GM19043 (cell line): ENCODE results near the gene CDH13.

Experiments
- ATAC-seq: cut with Tn5 transposase; IDR thresholded peaks from one replicate; pipeline ENCODE4 v1.9.1; 2021; ENCODE audit warnings: low read depth; ENCODE audit not compliant: unreplicated experiment

Gene CDH13

DNA sequence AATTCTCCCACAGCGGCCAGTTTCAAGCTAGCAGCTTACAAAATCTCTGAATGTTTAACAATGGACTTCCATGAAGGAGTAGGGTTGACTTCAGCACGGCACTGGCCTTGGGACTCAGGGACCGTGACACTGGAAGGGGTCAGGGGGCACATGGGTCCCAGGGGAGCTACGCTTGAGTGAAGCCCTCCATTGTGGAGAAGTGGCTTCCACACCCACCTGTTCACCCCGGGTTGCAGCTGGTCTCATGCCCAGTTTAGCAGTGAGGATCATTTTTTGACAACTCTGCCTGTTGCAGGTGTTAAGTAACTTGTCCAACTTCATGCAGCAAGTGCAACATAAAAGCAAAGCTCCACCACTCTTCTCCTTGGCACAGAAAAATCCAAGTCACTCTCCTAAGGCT, 510.2 kb downstream of the CDH13 start:
- no peak for ATAC-seq

- no peak for ATAC-seq
Measured at GRCh38 chr16:83137326-83137781, 510.6 kb downstream of the CDH13 start.

DNA sequence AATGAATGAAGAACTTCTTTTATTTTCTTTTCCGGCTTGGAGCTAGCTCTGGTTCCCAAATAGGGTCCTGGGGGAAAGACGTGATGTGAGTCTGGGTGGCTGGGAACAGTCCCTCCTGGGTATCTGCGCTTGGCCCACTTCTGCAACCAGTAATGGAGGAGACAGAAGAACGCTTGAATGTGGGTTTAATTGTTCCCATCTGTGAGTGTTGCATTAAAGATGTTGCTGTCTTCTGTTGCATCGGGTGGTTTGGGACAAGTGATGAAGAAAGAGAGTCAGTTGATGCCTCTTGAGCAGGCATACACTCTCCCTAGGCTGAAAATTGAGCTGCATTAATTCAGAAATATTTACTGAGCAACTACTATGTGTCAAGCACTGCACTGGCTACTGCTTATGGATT, 511.1 kb downstream of the CDH13 start:
- no peak for ATAC-seq

GRCh38 chr16:83138512-83138911, 511.7 kb downstream of the CDH13 start:
- no peak for ATAC-seq

GRCh38 chr16:83138976-83139690, 512.4 kb downstream of the CDH13 start:
- no peak for ATAC-seq

DNA sequence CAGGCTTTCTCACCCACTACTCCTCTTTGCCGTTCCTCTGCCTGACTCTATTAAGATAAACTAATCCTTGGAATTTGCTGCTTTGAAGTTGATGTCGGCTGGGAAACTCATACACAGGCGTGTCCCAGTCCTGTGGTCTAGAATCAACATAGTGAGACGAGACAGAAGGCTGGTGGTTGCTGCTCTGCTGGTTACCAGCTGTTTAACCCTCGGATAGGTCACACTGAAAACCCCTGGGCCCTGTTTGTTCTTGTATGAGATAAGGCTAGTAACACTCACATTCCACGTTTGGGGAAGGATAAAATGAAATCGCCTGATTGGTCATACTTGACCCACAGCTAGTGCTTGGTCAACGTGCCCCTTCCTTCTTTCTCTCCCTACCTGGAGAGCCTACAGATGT, 517.0 kb downstream of the CDH13 start:
- no peak for ATAC-seq

DNA sequence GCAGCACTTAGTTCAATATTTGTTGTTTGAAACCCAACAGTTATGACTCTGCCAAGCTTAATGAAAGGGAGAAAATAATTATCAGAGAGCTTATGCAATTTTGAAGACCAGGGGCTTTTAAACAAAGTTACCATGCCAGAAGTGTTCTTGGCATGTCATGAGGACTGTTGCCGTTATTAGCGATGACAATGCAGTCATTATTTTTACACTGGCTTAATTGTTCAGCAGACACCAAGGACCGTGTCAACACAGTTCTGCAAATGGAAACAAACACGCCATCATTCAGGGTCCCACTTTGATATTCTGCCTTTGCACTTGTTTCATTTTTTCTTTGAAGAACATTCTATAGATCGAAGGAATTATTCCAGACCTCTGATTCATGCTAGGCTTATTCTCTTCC, 518.5 kb downstream of the CDH13 start:
- no peak for ATAC-seq

DNA sequence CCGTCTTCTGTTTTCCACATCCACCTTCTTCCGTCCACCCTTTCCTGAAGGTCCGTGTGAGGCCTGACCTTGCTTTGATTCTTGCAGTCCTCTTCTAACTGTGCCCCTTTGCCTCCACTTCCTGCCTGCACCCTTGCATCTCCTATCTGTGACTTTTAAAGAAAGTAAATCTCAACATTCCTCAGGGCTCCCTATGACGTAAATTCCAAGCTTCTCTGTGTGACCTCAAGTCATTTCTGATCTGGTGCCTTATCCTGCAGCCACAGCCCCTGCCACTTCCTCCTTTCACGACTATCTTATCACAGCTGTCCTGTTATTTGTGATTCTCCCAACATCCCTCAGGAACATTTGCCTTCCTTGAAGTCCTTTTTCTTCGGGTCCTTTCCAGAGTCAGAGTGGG, 520.5 kb downstream of the CDH13 start:
- no peak for ATAC-seq

GRCh38 chr16:83158320-83158957, 531.7 kb downstream of the CDH13 start:
- no peak for ATAC-seq

GRCh38 chr16:83159049-83159448, 532.3 kb downstream of the CDH13 start:
- ATAC-seq = no peak

DNA sequence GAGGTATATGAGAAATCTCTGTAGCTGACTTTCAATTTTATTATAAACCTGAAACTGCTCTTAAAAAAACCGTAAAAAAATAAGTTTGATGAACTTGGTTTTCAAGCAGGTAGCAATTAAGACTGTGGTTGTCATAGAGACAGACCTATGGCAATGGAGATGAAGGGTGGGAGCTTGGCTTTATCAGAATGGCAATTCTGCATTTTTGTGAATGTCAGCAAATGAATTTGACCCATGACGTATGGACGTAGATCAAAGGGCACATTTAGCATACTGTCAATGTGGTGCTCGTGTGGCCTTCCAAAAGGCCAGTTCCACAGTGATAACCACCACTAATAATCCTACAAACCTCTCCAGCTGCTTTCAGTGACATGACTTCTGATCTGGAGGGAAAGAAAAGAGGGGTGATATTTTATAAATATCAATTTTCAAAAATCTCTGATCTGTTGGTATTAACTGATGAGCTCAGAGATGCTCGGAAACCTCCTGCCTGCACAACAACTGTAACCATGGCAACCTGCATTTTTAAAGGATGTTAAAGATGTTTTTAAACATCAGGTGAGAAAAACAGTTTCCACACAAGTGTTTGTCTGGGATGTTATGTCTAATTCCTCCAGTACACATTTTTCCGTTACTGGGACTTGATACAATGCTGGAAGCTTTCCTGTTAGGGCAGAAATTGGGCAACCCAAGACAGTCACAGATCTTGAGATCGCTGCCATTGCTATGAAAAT, 533.7 kb downstream of the CDH13 start:
- ATAC-seq = no peak

- ATAC-seq = no peak
Measured at GRCh38 chr16:83162791-83163190, 536.0 kb downstream of the CDH13 start.

- ATAC-seq = no peak
Measured at GRCh38 chr16:83164816-83165215, 538.0 kb downstream of the CDH13 start.

- ATAC-seq = no peak
Measured at GRCh38 chr16:83171396-83171795, 544.6 kb downstream of the CDH13 start.

DNA sequence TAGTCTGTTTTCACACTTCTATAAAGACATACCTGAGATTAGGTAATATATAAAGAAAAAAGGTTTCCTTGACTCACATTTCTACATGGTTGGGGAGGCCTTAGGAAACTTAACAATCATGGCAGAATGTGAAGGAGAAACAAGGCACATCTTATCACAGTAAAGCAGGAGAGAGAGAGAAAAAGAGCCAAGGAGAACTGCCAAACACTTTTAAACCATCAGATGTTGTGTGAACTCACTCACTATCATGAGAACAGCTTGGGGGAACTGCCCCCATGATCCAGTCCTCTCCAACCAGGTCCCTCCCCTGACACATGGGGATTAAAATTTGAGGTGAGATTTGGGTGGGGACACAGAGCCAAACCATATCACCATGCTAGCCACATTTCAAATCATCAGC, 547.9 kb downstream of the CDH13 start:
- no peak for ATAC-seq

DNA sequence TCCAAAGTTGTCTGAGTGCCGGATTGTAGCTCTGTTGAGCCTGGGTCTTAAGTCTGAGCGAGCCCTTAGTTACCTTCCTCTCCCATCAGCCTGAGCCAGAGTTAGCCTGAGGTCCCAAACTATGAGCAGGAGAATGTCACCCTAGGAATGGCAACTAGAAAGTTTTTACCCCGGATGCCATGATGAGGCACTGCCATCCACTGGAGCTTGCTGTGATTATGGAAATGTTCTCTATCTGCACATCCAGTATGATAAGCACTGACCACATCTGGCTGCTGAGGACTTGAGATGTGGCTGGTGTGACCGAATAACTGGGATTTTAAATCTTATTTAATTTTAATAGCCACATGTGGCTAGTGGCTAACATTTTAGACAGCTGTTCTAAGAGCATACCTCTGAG, 550.0 kb downstream of the CDH13 start:
- ATAC-seq = no peak

- no peak for ATAC-seq
Measured at GRCh38 chr16:83185902-83186301, 559.1 kb downstream of the CDH13 start.

GRCh38 chr16:83187405-83187804, 560.6 kb downstream of the CDH13 start:
- ATAC-seq = no peak

DNA sequence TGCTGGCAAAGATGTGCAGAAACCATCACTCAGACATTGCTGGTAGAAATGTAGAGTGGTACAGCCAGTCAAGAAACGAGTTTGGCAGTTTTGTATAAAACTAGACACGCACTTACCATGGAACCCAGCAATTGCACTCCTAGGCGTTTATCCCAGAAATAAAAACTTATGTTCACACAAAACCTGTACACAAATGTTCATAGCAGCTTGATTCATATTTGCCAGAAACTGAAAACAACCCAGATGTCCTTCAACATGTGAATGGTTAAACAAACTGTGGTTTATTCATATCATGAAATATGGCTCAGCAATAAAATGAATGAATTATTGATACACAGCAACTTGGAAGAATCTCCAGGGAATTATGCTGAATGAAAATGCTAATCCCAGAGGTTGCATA, 570.0 kb downstream of the CDH13 start:
- ATAC-seq = no peak

GRCh38 chr16:83197450-83197849, 570.7 kb downstream of the CDH13 start:
- no peak for ATAC-seq

DNA sequence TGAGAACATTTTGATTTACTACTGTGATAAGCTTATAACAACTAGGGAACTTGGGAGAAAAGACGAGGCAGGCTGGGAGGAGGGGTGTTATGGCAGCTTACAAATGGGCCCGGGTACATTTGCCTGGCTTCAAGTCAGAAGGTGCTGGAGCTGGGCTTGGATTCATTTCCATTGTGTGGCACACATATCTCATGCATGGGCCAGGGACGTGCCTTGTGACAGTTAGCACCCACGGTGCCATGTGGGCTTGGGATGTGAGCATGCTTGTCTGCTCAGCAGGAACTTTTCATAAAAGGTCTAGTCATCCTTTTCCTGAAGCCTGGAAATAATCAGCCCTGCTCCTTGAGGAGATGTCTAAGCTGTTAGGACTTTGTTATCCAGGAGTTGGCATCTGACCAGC, 572.2 kb downstream of the CDH13 start:
- no peak for ATAC-seq
